Bronchial epithelial cell (primary cell): Measurements from ENCODE around the gene IFTAP. TPM values are rescaled to one million over a fixed set of nuclear protein-coding genes. Genes with fewer than 3 reads are reported as not detected.
"Not testable (repeated sequence)": the region's sequence is repeated elsewhere in the genome, so short reads cannot be mapped to it uniquely, and the experiment has no call there.

Source experiments
- DNase-seq: peaks from one replicate; pipeline ENCODE4 v3.0.0-alpha.2; 2010; ENCODE audit warnings: low read depth
- FAIRE-seq: peaks from 2 replicates; lab custom pipeline; 2011; peaks lifted over from hg19 to GRCh38; lab: Jason Lieb, UNC
- H3K27me3 ChIP-seq: 2 replicates; pipeline ENCODE4 v1.5.1; 2011; ENCODE audit warnings: low read length; ENCODE audit not compliant: control insufficient read depth, insufficient read depth
- H3K36me3 ChIP-seq: 2 replicates; pipeline ENCODE4 v1.5.1; 2011; ENCODE audit warnings: low read length; ENCODE audit not compliant: control insufficient read depth, insufficient read depth
- H3K4me3 ChIP-seq: 2 replicates; pipeline ENCODE4 v1.5.1; 2011; ENCODE audit warnings: mild to moderate bottlenecking, low read depth, low read length, control low read depth
- CTCF ChIP-seq: IDR thresholded peaks from 2 replicates; pipeline ENCODE4 v1.5.1; 2011; ENCODE audit warnings: mild to moderate bottlenecking, moderate library complexity, low read length, control low read depth, inconsistent platforms; ENCODE audit not compliant: insufficient read depth, severe bottlenecking
- total RNA-seq: library from RNA; depleted of rRNA; stranded (reverse); fragments of >200 nt; gene quantifications from 2 replicates; pipeline ENCODE4 v1.2.1, GENCODE V29; 2014

The IFTAP gene
- total RNA-seq, 1 donor from 2014 or later, result 16.1 TPM

GRCh38 chr11:36628765-36629244 is 34.5 kb downstream of the IFTAP start:
- Histone ChIP-seq H3K4me3 (no peak overlapping the region), H3K27me3 (no peaks in the 10 kb centered on the region), H3K36me3 (no peaks in the 10 kb centered on the region)
- peak; percentile 20 for DNase-seq
- no peak for FAIRE-seq
- TF ChIP-seq CTCF, result no peak

GRCh38 chr11:36631774-36632173 is 37.5 kb downstream of the IFTAP start:
- no peak for TF ChIP-seq CTCF
- no peak overlapping the region for H3K4me3 ChIP-seq
- no peaks in the 10 kb centered on the region for H3K27me3 ChIP-seq
- DNase-seq, result no peak
- no peaks in the 10 kb centered on the region for H3K36me3 ChIP-seq
- FAIRE-seq, result no peak

DNA sequence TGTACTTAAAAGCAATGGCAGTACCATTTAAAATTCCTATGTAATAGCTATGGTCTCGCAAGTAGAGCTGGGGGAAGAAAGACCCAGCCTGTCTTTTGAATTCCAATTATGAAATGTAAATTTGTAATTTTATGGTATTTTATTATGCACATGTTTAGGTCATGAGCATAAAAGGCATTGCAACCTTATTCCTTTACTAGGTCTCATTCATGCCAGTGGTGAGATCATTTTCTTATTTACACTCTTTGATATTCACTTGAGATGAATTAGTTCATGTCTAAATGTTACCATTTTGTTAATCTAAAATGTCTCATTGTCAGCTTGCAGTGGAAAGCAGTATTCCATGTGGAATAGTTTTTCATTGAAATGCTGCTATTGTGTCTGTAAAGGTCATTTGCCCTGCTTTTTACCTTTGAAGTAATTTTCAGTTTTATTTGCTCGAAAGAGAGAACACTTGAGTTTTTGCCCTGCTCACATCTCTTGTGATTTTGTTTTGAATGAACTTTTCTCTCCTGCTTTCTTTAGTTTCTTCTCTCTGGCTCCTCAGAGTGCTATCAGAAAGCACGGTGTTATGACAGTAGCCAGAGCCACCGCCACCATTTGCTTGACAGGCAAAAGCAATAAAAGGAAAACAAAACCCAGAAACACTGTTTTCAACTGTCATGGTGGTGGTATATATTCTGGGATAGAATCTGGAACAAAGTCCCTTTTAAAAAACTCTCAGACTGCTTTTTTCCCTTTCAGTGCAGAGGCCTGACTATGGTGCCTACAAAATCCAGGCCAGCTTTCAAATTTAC is 41.0 kb downstream of the IFTAP start:
- Histone ChIP-seq H3K36me3 (no peaks in the 10 kb centered on the region), H3K4me3 (no peak overlapping the region), H3K27me3 (no peaks in the 10 kb centered on the region)
- DNase-seq, result no peak
- no peak for TF ChIP-seq CTCF
- no peak for FAIRE-seq

DNA sequence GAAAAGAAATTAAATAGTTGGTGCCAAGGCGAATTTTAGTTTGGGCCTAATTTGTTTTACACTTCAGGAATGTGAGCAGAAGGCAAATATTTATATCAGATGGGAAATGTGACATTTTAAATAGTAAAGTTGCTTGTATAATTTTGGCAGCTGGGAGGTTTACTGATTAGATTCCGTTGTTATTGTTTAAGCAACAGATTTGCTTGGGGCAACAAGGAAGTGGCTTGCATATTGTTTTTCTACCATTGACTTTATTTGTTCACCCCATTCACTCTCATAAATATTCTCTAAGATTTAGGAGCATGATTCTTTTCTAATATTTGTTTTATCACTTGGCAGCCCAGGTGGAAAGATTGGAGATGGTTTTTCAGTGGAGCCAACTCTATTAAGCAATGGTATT is 44.3 kb downstream of the IFTAP start:
- no peak for TF ChIP-seq CTCF
- no peak for FAIRE-seq
- no peaks in the 10 kb centered on the region for H3K36me3 ChIP-seq
- H3K4me3 ChIP-seq, result no peak overlapping the region
- no peaks in the 10 kb centered on the region for H3K27me3 ChIP-seq
- DNase-seq, result no peak

DNA sequence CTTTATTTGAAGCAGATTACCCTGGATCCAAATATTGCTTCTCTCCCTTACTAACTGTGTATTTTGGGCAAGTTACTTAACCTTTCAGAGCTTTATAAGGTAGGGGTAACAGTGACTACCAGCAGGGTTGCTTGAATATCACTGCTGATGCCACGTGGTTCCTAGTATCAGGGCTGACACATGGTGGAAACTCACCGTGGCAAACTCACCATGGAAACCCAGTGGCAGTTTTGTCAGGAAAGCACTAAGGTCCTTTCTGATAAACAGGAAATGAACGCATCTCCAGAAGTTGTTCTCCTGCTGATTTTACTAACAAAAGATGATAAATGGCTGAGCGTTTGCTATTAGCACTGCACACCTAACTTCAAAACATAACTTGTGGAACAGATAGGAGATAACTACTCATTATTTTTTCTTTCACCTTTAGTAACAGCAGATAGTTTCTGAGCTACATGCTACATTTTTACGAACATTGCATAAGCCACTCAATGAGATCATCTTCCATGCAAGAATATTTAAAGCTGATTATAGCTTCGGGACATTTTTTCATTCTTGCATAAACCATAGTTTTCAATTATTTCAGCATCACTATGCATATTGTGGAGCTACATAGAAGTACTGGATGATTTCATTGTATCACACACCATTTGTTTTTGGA is 63.4 kb downstream of the IFTAP start:
- no peaks in the 10 kb centered on the region for H3K36me3 ChIP-seq
- FAIRE-seq (peak; percentile 80), DNase-seq (no peak)
- no peak overlapping the region for H3K4me3 ChIP-seq
- no peaks in the 10 kb centered on the region for H3K27me3 ChIP-seq
- TF ChIP-seq CTCF, result no peak

DNA sequence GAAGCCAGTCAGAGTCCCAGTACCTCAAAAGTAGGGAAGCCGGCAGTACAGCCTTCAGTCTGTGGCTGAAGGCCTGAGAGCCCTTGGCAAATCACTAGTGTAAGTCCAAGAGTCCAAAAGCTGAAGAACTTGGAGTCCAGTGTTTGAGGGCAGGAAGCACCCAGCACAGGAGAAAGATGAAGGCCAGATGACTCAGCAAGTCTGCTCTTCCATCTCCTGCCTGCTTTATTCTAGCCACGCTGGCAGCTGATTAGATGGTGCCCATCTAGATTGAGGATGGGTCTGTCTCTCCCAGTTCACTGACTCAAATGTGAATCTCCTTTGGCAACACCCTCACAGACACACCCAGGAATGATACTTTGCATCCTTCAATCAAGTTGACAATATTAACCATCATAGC is 67.1 kb downstream of the IFTAP start:
- H3K4me3 ChIP-seq, FAIRE-seq, H3K27me3 ChIP-seq, DNase-seq, H3K36me3 ChIP-seq: not testable (repeated sequence)
